ENCODE measurements around the gene ROR1. TPM values are rescaled to one million over a fixed set of nuclear protein-coding genes. Genes with fewer than 3 reads are reported as not detected.

ROR1 gene
- total RNA-seq, 1 experiment from 2014 or later: 2.7 TPM

DNA sequence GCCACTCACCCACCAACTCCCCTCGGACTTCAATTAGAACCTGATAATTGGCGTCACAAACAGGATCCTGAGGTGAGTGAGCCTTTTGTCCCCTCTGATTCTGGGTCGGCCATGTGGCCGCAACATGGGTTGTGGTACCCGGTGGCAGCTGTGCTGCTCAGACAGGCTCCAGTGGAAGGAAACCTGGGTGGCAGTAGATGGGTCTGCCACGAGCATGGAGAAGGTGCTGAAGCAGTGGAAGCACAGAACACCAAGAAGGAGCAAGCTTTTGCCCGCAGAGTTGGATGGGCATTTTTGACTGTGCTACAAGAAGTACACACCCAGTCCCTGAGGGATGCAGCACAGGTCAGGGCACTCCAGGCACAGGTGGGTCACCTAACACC lies 413.1 kb downstream of the ROR1 start:
- no peak overlapping the region for H3K4me3 ChIP-seq (replicated peaks in 1 of 2; ENCODE audit: low read depth in 1 of 2, low read length in 2 of 2)
- DNase-seq (ENCODE audit: low read depth, low spot score) (no peak), ATAC-seq (no peak)
- H3K4me1 ChIP-seq (ENCODE audit: control insufficient read depth in 1 of 2, insufficient read depth in 2 of 2, low read length in 2 of 2): no peaks in the 10 kb centered on the region
- H3K9ac ChIP-seq (ENCODE audit: low read length): no peak overlapping the region
- RAD21 ChIA-PET (ENCODE audit: low non-redundant PET in 1 of 2, low total read pairs in 2 of 2, uncharacterized antibody in 2 of 2, unreplicated experiment in 2 of 2): no interaction called here
- no peaks in the 10 kb centered on the region for H3K36me3 ChIP-seq (ENCODE audit: control insufficient read depth in 1 of 2, insufficient read depth in 2 of 2, low read length in 2 of 2)
- no peak overlapping the region for H3K27ac ChIP-seq (ENCODE audit: low read depth, low read length)
- CTCF ChIA-PET: no interaction called here
- H3K9me2 ChIP-seq (ENCODE audit: insufficient read depth): no peaks in the 10 kb centered on the region
- no peaks in the 10 kb centered on the region for H3K9me3 ChIP-seq (ENCODE audit: control insufficient read depth in 1 of 2, insufficient read depth in 1 of 2, low read depth in 1 of 2, low read length in 2 of 2)
- no peaks in the 10 kb centered on the region for H3K27me3 ChIP-seq (ENCODE audit: insufficient read depth, low read length)
- POLR2A ChIA-PET: no interaction called here
- no peaks in the 10 kb centered on the region for H4K20me1 ChIP-seq (ENCODE audit: insufficient read depth)
- intact Hi-C loops (cut with micrococcal nuclease): no loop called here
- no peaks in the 10 kb centered on the region for H3K79me2 ChIP-seq (ENCODE audit: insufficient read depth, low read length)
- no peak overlapping the region for H3K4me2 ChIP-seq (ENCODE audit: low read length)
- BruUV-seq (replicated peaks): no TSS peak
- no peak overlapping the region for H2AFZ ChIP-seq (ENCODE audit: low read depth, low read length, poor library complexity, severe bottlenecking)
- TF ChIP-seq ZNF274 (IDR thresholded peaks at IDR 0.05; ENCODE audit: low read depth, low read length) (no peak), SRF (IDR thresholded peaks at IDR 0.05; ENCODE audit: low read depth) (no peak)
- TF ChIP-seq, protein P1, sequence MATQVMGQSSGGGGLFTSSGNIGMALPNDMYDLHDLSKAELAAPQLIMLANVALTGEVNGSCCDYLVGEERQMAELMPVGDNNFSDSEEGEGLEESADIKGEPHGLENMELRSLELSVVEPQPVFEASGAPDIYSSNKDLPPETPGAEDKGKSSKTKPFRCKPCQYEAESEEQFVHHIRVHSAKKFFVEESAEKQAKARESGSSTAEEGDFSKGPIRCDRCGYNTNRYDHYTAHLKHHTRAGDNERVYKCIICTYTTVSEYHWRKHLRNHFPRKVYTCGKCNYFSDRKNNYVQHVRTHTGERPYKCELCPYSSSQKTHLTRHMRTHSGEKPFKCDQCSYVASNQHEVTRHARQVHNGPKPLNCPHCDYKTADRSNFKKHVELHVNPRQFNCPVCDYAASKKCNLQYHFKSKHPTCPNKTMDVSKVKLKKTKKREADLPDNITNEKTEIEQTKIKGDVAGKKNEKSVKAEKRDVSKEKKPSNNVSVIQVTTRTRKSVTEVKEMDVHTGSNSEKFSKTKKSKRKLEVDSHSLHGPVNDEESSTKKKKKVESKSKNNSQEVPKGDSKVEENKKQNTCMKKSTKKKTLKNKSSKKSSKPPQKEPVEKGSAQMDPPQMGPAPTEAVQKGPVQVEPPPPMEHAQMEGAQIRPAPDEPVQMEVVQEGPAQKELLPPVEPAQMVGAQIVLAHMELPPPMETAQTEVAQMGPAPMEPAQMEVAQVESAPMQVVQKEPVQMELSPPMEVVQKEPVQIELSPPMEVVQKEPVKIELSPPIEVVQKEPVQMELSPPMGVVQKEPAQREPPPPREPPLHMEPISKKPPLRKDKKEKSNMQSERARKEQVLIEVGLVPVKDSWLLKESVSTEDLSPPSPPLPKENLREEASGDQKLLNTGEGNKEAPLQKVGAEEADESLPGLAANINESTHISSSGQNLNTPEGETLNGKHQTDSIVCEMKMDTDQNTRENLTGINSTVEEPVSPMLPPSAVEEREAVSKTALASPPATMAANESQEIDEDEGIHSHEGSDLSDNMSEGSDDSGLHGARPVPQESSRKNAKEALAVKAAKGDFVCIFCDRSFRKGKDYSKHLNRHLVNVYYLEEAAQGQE (IDR thresholded peaks at IDR 0.05; ENCODE audit: low read depth): no peak

DNA sequence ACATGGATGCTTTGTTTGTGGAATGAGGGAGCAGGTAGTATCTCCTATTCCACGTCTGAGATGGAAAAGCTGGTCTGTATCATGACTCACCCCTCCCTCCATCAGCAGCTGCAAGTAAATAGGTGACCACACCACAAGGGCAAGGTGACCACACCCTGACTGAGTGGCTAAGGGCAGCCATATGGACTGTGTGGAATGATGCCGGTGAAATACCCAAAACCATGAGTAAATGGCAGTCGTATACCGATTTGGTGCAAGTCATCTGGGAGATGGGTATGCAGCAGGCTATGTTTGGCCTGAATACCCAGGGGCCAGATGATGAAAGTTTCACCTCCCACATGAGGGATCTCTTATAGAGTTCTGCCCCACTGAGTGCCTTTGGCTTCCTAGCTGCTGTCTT lies 413.8 kb downstream of the ROR1 start:
- no peaks in the 10 kb centered on the region for H3K9me2 ChIP-seq (ENCODE audit: insufficient read depth)
- DNase-seq (ENCODE audit: low read depth, low spot score) (no peak), ATAC-seq (no peak)
- H3K4me3 ChIP-seq (replicated peaks in 1 of 2; ENCODE audit: low read depth in 1 of 2, low read length in 2 of 2): no peak overlapping the region
- H3K27ac ChIP-seq (ENCODE audit: low read depth, low read length): no peak overlapping the region
- H2AFZ ChIP-seq (ENCODE audit: low read depth, low read length, poor library complexity, severe bottlenecking): no peak overlapping the region
- BruUV-seq (replicated peaks): no TSS peak
- H4K20me1 ChIP-seq (ENCODE audit: insufficient read depth): no peaks in the 10 kb centered on the region
- no peak overlapping the region for H3K4me2 ChIP-seq (ENCODE audit: low read length)
- H3K27me3 ChIP-seq (ENCODE audit: insufficient read depth, low read length): no peaks in the 10 kb centered on the region
- ChIA-PET CTCF (no interaction called here), RAD21 (ENCODE audit: low non-redundant PET in 1 of 2, low total read pairs in 2 of 2, uncharacterized antibody in 2 of 2, unreplicated experiment in 2 of 2) (no interaction called here), POLR2A (no interaction called here)
- no peaks in the 10 kb centered on the region for H3K79me2 ChIP-seq (ENCODE audit: insufficient read depth, low read length)
- H3K9me3 ChIP-seq (ENCODE audit: control insufficient read depth in 1 of 2, insufficient read depth in 1 of 2, low read depth in 1 of 2, low read length in 2 of 2): no peaks in the 10 kb centered on the region
- intact Hi-C loops (cut with micrococcal nuclease): no loop called here
- no peak overlapping the region for H3K9ac ChIP-seq (ENCODE audit: low read length)
- TF ChIP-seq ZNF274 (IDR thresholded peaks at IDR 0.05; ENCODE audit: low read depth, low read length) (no peak), CBX3 (IDR thresholded peaks at IDR 0.05; ENCODE audit: low read depth) (no peak), ZFX (IDR thresholded peaks at IDR 0.05) (no peak), POLR2AphosphoS5 (IDR thresholded peaks at IDR 0.05; ENCODE audit: low read depth, low read length) (no peak), EZH2 (IDR thresholded peaks at IDR 0.05) (no peak), JUND (IDR thresholded peaks at IDR 0.05) (no peak), ELF1 (IDR thresholded peaks at IDR 0.05; ENCODE audit: borderline replicate concordance, low read depth) (no peak), POLR2A (IDR thresholded peaks at IDR 0.05; ENCODE audit: borderline replicate concordance, extremely low read depth, insufficient read depth, insufficient read length) (no peak), RAD21 (IDR thresholded peaks at IDR 0.05; ENCODE audit: low read depth) (no peak), EZH2phosphoT487 (IDR thresholded peaks at IDR 0.05; ENCODE audit: borderline replicate concordance) (no peak), TCF7L2 (IDR thresholded peaks at IDR 0.05; ENCODE audit: borderline replicate concordance, extremely low read depth, insufficient read depth, insufficient read length) (no peak), YY1 (IDR thresholded peaks at IDR 0.05; ENCODE audit: extremely low read depth, insufficient replicate concordance, low read depth, low read length) (no peak), CEBPB (IDR thresholded peaks at IDR 0.05; ENCODE audit: low read depth) (no peak), EGR1 (IDR thresholded peaks at IDR 0.05; ENCODE audit: low read depth) (no peak)
- TF ChIP-seq, protein P2, sequence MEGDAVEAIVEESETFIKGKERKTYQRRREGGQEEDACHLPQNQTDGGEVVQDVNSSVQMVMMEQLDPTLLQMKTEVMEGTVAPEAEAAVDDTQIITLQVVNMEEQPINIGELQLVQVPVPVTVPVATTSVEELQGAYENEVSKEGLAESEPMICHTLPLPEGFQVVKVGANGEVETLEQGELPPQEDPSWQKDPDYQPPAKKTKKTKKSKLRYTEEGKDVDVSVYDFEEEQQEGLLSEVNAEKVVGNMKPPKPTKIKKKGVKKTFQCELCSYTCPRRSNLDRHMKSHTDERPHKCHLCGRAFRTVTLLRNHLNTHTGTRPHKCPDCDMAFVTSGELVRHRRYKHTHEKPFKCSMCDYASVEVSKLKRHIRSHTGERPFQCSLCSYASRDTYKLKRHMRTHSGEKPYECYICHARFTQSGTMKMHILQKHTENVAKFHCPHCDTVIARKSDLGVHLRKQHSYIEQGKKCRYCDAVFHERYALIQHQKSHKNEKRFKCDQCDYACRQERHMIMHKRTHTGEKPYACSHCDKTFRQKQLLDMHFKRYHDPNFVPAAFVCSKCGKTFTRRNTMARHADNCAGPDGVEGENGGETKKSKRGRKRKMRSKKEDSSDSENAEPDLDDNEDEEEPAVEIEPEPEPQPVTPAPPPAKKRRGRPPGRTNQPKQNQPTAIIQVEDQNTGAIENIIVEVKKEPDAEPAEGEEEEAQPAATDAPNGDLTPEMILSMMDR (IDR thresholded peaks at IDR 0.05 in 2 of 3, conservative IDR thresholded peaks at IDR 0.05 in 1 of 3; ENCODE audit: borderline replicate concordance in 1 of 3, insufficient read depth in 1 of 3, low read depth in 2 of 3, low read length in 2 of 3): no peak
- TF ChIP-seq, protein P3, sequence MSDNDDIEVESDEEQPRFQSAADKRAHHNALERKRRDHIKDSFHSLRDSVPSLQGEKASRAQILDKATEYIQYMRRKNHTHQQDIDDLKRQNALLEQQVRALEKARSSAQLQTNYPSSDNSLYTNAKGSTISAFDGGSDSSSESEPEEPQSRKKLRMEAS (IDR thresholded peaks at IDR 0.05): no peak
- H3K36me3 ChIP-seq (ENCODE audit: control insufficient read depth in 1 of 2, insufficient read depth in 2 of 2, low read length in 2 of 2): no peaks in the 10 kb centered on the region
- no peaks in the 10 kb centered on the region for H3K4me1 ChIP-seq (ENCODE audit: control insufficient read depth in 1 of 2, insufficient read depth in 2 of 2, low read length in 2 of 2)

Data from HCT116 (cell line).